ENCODE measurements around the gene THOC7.

DNA sequence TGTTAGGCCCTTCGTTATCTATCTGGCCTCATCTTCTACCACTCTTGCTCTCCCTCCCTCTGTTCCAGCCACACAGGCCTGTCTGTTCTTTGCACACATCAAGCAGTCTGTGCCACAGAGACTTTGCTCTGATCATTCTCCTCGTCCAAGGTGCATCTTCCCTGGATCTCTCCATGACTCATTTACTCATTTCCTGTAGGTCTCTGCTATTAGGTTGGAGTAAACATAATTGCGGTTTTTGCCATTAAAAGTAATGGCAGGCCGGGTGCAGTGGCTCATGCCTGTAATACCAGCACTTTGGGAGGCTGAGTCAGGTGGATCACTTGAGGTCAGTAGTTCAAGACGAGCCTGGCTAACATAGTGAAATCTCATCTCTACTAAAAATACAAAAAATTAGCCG, 54.0 kb downstream of the THOC7 start:
- TF ChIP-seq POLR2A (IDR thresholded peaks at IDR 0.05; ENCODE audit: low read depth, low read length) (no peak), POLR2AphosphoS5 (IDR thresholded peaks at IDR 0.05; ENCODE audit: low read depth, low read length) (no peak), TAF1 (IDR thresholded peaks at IDR 0.05; ENCODE audit: borderline replicate concordance, low read depth, low read length) (no peak)

Measured in GM12892 (cell line).